Measurements from ENCODE around the gene EDIL3.
"Not testable (repeated sequence)": the region's sequence is repeated elsewhere in the genome, so short reads cannot be mapped to it uniquely, and the experiment has no call there.

EDIL3 gene

GRCh38 chr5:84255315-84255714 is 129.4 kb downstream of the EDIL3 start:
- no peak for DNase-seq

GRCh38 chr5:84253946-84254345 is 130.7 kb downstream of the EDIL3 start:
- no peak for DNase-seq

GRCh38 chr5:84251503-84251902 is 133.2 kb downstream of the EDIL3 start:
- no peak for DNase-seq

- no peak for DNase-seq
Observed at GRCh38 chr5:84249918-84250630, 134.6 kb downstream of the EDIL3 start.

DNA sequence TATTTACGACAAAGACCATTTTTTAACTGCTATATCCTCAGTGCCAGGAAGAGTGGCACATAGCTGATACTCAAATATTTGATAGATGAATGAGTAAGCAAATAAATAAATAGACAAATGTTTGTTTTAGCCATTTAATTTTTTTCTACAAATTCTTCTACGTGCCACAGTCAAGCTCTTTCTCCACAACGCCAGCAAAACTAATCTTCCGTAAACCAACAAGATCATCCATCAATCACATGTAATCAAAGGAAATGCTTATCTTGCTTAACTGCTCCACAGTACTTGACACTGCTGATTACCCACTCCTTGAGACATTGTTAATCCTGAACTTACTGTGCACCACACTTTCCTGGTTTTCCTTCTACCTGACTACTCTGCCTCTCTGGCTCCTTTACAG is 136.7 kb downstream of the EDIL3 start:
- no peak for DNase-seq

- no peak for DNase-seq
Observed at GRCh38 chr5:84242286-84242685, 142.4 kb downstream of the EDIL3 start.

GRCh38 chr5:84239494-84239893 is 145.2 kb downstream of the EDIL3 start:
- no peak for DNase-seq

GRCh38 chr5:84237126-84237525 is 147.6 kb downstream of the EDIL3 start:
- no peak for DNase-seq

GRCh38 chr5:84231433-84231832 is 153.2 kb downstream of the EDIL3 start:
- no peak for DNase-seq

DNA sequence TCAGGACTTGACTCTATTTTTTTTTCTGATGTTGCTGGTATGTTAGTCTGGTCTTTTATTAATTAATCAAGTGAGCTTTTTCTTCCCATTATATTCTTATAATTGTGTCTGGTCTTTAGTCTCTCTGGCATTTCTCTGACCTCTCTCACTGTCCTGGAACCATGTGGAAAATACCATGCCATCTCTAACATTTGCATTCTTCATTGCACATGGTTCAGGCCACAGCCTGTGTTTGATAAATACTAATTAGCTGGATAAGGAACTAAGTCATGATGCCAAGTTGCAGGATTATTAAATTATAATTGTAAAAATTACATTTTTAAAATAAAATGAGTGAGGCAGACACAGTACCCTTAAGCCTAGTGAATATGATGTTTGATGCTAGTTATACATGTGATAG is 155.6 kb downstream of the EDIL3 start:
- DNase-seq = no peak

DNA sequence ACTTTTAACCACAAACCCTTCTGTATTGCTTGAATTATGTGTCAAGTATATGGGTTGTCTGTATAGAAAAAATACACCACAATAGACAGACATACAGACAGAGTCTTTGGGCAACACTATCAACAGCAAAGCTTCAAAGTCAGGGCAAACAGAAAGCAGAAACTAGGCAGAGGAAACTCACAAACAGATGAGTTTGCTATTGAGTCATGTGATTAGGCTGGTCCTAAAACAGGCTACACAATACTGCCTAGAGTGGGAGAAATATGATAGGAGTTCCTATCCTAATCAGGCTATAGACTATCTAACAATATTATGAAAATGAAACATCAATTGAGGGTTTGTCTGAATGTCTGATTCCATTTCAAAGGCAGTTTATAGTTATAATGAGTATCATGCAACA is 156.4 kb downstream of the EDIL3 start:
- no peak for DNase-seq

- DNase-seq = no peak
Observed at GRCh38 chr5:84227236-84227635, 157.4 kb downstream of the EDIL3 start.

DNA sequence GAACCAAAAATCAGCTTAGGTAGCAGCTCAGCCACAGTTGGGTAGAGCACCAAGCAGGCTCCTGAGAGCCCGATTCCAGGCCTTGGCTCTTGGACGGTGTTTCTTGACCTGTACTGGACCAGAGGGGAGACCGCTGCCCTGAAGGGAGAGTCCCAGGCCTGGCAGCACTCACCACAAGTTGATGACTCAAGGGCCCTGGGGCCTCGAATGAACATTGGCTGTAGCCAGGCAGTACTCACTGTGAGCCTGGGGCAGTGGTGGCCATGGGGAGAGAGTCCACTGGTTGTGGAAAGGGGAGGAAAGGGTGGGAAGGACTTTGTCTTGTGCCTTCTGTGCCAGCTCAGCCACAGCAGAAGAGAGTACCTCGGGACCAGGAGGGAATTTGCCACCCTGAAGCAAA is 166.1 kb downstream of the EDIL3 start:
- no peak for DNase-seq

DNA sequence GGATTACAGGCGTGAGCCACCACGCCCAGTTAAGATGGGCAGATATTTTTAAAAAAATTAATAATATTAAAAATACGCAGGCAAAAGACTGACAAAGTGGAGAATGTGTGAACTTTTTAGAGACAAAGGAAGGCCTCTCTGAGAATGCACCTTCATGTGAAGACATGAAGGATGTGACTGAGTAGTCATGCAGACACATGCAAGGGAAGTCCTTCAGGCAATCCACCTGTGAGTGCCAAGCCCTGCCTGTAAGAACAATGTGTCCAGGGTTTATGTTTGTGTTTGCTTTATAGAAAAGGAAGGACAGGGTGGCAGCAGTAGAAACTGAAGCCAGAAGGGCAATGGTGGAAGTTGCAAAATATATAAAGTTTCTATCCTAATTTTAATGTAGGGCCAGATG is 169.2 kb downstream of the EDIL3 start:
- DNase-seq = no peak

DNA sequence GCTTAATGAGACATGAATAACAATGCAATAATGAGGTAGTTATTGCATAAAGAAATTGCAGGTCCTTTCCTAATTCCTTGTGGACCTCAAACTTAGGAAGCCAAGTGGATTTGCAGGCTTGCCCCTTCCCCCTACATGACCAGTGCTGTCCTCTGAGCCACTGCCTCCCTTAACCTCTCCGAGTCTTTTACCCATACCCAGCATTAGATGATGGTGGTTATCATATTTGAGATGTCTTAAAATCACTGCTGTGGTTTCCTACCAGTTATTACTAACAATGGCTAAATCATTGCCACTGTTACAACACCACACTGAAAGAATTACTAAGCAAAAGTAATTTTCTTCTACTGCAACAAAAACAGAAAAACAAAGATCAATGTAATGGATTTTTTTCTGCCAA is 170.8 kb downstream of the EDIL3 start:
- no peak for DNase-seq

DNA sequence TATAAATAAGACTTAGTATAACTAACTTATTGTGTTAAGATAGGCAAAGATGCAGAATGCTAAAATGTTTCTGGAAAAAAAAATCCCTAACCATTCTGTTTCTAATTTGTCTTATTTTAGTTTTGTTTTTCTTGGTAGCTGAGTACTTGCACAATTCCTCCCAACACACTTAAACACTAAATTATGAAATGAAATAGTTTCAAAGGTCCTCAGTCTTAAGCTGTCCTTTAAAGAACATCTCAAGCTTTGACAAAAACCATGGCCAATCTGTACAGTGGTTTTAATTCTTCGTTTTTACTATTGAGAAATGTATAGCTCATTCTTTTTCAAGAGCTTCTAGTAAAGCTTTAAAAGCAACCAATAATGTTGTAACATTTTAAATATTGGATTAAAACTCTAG is 171.5 kb downstream of the EDIL3 start:
- no peak for DNase-seq

- no peak for DNase-seq
Observed at GRCh38 chr5:84204772-84205171, 179.9 kb downstream of the EDIL3 start.

DNA sequence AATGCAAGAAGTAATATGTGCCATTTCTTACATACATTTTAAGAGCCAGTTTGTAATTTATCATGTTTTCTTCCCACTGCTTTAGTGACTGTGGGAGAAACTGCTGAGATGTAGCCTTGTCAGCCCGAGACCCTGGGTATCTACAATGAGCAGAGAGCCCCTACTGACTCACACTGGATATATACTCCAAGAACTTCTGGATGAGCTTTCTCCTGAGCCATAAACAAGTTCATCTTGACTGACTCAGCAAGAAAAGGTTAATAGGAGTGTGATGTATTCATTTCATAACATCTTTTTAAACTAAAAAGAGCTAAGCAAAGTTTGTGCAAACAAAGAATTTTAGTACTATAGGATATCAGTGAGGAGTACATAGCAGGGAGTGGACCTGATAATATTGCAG is 182.5 kb downstream of the EDIL3 start:
- no peak for DNase-seq

DNA sequence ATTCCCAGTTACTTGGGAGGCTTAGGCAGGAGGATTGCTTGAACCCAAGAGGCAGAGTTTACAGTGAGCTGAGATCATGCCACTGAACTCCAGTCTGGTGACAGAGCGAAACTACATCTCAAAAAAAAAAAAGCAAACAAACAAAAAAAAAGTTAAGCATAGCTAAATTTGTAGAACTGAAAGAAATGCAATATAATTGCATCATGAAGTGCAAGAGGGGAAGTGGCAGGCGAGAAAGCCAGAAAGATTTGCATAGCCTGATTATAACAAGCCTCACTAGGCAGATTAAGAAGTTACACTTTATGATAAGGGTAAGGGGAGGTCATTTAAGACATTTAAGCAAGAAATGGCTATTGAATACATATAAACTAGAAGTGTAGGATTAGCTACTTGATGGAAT is 187.1 kb downstream of the EDIL3 start:
- no peak for DNase-seq

DNA sequence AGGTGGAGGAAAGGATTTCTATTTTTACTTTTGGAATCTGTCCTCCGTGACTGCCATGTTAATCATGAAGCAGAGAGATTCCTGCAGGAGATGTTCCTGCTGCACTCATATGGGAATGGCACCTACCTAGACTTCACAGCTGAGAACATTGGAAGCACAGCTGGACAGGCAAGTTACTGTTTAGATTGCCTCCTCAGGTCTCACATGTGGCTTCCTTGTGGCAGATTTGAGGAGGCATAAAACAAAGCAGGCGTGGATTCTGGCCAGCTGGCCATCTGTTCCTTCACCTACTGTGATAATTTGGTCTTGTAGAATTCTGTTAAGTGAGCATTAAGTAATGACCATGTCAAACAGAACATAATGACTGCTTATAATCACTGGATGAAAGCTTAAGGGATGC is 193.4 kb downstream of the EDIL3 start:
- DNase-seq = no peak

- DNase-seq = no peak
Observed at GRCh38 chr5:84184857-84185256, 199.8 kb downstream of the EDIL3 start.

- no peak for DNase-seq
Observed at GRCh38 chr5:84181093-84181492, 203.6 kb downstream of the EDIL3 start.

DNA sequence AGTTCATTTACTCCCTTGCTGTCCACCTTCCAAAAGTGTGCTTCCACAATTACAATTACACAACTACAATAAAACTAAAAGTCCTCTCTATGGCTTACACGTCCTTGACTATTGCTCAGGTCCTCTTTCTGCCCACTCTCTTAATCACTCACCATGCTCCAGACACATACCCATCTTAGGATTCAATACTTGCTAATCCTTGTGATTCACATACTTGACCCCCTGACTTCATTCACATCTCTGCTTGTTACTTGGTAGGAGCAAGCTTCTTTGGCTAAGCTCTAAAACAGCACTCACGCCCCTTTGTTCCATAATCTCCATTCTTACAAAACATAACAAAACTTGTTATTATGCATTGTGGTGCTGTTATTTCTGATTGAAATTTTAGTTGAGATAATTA is 215.8 kb downstream of the EDIL3 start:
- no peak for DNase-seq

GRCh38 chr5:84163671-84164070 is 221.0 kb downstream of the EDIL3 start:
- no peak for DNase-seq

- no peak for DNase-seq
Observed at GRCh38 chr5:84162695-84163094, 222.0 kb downstream of the EDIL3 start.

DNA sequence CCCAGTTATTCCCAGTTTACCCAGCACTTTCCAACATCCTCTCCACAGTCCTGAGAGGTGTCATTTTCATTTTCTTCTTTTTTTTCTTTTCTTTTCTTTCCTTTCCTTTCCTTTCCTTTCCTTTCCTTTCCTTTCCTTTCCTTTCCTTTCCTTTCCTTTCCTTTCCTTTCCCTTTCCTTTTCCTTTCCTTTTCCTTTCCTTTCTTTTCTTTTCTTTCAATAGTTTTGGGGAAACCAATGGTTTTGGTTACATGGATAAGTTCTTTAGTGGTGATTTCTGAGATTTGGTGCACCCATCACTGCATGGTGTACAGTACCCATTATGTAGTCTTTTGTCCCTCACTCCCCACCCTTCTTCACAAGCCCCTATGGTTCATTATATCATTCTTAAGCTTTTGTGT is 224.0 kb downstream of the EDIL3 start:
- DNase-seq = not testable (repeated sequence)
